Raji (cell line): ENCODE data around the gene KRT33B.

ENCODE experiments used
- POLR2A ChIP-seq: IDR thresholded peaks from 2 replicates; pipeline ENCODE4 v1.6.1; 2011; ENCODE audit warnings: low read depth, low read length, control low read depth; ENCODE audit not compliant: insufficient read depth

The KRT33B gene

DNA sequence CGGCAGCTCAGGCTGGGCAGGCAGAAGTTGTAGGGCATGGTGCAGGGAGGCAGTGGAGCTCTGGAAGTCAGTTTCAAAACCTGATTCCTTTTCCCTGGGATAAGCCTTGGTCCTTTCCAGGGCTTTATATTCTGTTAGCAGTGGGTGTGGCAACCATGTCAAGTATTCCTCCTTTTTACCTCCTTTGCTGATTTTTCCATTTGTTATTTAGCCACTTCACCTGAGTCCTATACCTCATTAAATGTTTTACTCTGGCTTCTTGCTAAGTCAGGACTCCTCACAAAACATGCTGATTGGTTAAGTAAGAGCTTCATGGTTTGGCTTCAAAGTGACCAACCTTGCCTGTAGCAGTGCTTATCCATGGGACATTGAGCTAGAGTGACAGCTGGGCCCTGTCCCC, at the start of gene KRT33B:
TSS of gene KRT33B (minus strand) at position 101 of the 400 bp plus-strand sequence. CDS start at position 38, 63 bp downstream.
- no peak for TF ChIP-seq POLR2A

DNA sequence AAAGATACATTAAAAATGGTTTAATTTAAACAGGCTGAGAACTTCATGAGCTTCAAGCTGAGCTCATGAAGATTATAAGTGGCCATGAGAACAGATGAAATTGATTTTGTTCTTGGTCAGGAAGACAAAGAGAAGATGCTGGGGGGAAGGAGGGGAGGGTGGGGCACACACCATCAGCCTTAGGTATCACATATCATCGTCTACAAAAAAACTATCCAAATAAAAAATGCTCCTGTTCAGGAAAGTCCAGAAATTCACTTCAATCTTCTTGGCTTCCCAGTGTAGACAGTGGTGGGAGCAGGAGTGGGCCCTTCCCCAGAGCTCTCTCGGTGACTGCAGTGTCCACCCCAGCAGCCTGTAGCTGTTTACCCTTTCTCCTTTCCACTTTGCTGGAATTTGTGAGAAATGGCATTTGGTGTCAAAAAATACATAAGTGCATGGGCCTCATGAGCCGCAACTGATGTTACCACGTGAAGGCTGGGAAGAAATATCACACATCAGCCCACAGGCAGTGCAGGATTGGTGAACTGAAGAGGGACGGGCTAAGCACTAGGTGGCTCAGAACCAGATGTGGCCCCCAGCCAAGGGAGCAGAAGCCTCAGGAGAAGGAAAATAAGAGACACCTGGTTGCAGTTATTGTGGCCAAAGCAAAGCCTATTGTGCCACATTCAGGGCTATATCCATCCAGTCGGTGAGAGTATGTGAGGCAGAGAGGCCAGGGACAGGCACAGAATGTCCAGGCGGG, 48.7 kb upstream of the KRT33B start:
- TF ChIP-seq POLR2A: no peak

- TF ChIP-seq POLR2A: no peak
These were observed 48.0 kb upstream of the KRT33B start for GRCh38 chr17:41417576-41418015.

DNA sequence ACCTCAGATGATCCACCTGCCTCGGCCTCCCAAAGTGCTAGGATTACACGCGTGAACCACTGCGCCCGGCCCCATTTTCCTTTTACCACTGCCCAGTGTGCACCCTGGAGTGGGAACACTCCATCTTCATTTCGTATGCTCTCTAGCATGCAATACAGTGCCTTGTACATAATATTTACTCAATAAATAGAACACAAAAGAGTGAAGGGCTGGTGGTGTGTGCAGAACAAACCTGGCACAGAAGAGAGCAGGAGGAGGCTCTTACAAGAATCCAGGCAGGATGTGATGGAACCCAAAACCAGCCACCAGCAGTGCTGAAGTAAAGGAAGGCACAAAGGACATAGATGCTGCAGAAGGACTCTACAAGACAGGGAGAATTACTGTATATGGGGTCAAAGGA, 47.5 kb upstream of the KRT33B start:
- no peak for TF ChIP-seq POLR2A

GRCh38 chr17:41416479-41416878, 46.9 kb upstream of the KRT33B start:
- TF ChIP-seq POLR2A: no peak

- no peak for TF ChIP-seq POLR2A
These were observed 46.3 kb upstream of the KRT33B start for GRCh38 chr17:41415833-41416335.

GRCh38 chr17:41415411-41415810, 45.8 kb upstream of the KRT33B start:
- no peak for TF ChIP-seq POLR2A

- no peak for TF ChIP-seq POLR2A
These were observed 44.4 kb upstream of the KRT33B start for GRCh38 chr17:41413982-41414381.

DNA sequence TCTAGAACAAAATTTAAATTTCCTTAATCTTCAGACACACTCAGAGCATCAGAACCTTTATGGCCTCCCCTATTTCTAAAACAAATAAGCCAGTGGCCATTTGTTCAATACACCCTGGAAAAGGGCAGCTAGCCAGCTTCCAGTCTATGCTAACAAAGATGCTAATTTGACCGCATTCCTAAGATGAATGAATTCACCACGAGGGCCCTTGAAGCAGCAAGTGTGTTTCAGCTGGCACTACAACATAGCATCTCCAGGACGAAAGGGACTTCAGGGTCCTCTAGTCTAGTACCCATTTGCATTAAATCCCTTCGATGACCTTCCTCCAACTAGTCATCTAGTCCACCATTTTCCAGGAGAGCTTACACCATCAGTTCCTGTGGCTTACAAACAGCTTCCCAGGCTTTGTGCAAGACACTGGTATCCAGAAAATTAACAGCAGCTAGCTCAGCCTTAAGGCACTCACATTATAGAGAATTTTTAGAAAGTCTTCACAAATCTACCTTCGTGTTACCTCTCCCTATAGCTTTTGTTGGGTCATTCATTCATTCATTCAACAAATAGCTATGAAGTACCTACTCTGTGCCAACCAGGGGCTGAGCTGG, 43.8 kb upstream of the KRT33B start:
- no peak for TF ChIP-seq POLR2A

DNA sequence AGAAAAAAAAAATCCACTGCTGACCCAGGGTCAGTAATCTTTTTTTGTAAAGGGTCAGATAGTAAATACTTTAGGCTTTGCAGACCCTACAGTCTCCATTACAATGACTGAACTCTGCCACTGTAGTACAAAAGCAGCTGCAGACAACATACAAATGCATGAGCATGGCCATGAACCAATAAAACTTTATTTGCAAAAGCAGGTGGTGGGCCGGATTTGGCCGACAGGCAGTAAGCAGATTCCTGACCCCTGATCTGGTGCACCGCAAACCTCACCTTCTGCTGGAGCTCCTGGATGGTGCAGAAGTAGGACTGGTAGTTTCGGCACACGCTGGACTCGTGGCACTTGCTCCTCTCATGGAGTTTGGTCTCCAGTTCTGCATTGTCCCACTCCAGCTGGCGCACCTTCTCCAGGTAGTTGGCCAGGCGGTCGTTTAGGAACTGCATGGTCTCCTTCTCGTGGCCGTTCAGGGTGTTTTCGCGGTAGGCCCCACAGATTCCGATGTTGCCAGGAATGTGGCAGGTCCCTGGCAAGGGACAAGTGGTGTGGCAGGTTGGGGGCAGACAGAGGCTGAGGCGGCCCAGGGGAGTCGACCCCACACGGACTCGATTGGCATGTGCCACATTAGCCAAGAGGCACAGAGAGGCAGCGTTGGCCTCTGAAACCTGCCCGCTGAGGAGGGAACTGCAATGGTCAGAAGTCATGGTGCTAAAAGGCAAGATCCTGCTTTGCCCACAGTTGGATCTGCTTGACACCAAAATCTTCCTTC, 41.6 kb upstream of the KRT33B start:
- no peak for TF ChIP-seq POLR2A

DNA sequence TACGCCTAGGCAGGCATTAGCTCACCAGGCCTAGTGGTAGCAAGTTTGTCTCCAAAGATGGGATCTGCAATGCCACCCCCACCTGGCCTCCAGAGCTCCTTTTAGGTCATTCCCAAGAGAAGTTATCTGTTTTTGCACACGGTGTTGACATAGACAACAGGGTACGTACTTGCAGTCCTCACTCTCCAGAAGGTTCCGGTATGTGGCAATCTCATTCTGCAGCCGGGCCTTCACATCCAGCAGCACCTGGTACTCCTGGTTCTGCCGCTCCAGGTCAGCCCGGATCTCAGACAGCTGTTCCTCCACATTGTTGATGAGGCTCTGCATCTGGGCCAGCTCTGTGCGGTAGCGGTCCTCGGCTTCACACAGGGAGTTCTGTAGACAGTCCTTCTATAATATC, 37.6 kb upstream of the KRT33B start:
- TF ChIP-seq POLR2A: no peak

- TF ChIP-seq POLR2A: no peak
These were observed 36.6 kb upstream of the KRT33B start for GRCh38 chr17:41406205-41406604.

DNA sequence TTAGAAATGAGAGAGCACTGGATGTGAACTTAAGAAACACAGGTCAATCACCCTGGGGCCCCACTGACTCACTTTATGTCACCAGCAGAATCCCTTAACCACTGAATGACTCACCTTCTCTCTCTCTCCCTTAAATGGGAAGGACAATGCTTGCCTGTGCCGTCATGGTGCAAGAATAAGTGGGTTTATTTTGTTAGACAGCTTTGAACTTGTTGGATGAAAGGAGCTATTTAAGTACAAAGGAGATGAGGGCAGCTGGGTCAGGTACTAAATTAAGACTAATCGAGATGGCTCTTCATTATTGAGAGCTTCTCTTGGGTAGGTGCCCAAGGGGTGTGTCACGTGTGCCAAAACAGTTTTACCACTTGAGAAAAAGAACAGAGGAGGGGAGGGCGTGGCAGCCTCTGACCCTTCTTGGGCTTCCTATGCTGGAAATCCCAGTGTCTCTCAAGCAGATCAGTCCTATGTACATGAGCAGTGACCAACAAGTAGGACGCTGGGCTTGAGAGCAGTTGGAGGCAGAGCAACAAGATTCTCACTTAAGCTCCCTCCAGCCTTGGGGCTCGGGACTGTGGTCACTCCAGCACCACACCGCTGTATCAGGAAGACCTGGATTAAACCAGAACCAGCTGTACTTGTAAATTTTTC, 34.5 kb upstream of the KRT33B start:
- no peak for TF ChIP-seq POLR2A

DNA sequence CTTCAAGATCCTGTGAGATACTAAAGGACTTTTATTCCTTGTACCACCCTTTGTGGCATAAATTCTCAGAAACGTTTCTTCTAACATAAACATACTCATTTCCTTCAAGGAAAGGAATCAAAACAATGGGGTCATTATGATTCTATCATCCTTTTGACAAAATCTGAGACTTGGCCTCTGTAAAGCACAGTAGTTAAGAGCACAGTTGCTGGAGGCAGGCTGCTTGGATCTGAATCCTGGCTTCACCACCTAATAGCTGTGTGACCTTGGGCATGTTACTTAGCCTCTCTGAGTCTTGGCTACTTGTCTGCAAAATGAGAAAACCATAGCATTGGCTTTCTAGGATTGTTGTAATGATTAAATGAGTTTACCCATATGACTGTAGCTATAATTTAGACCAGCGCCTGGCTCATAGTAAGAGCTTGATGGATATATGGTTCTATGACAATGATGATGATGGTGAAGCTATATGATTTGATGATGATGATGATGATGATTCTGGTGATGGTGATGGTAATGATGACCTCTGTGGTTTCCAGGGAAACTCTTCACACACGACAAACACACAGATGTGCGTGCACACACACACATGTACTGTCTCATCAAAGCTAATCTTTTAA, 33.9 kb upstream of the KRT33B start:
- no peak for TF ChIP-seq POLR2A

- TF ChIP-seq POLR2A: no peak
These were observed 32.5 kb upstream of the KRT33B start for GRCh38 chr17:41402161-41402560.
